ENCODE results near the gene SVEP1.

The SVEP1 gene

DNA sequence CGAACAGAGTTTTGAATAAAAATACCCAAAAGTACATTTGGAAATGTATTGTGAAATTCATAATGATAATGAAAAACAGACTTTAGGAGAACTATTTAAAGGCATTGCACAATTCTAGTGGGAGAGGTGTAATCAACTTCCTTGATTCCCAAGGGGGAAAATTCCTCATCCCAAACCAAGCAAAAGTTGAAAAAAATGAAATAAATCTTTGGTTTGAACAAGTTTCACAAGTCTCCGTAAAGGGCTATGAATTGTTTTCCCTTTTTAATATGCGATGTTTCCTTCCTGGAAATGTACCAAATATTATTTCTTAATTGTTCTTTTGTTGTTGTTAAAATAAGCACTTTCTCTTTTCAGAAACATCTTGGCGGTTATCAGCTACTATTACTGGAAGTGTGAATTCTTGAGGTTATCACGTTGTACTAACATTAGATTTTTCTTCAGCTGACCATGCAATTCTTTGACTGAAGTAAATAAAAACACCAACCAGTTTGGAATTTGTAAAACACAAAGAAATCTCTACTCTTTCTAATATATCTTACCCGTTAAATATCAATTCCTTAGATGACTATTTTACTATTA is 59.3 kb downstream of the SVEP1 start:
- DNase-seq: no peak

- no peak for DNase-seq
These were observed 62.1 kb downstream of the SVEP1 start for GRCh38 chr9:110517483-110517882.

DNA sequence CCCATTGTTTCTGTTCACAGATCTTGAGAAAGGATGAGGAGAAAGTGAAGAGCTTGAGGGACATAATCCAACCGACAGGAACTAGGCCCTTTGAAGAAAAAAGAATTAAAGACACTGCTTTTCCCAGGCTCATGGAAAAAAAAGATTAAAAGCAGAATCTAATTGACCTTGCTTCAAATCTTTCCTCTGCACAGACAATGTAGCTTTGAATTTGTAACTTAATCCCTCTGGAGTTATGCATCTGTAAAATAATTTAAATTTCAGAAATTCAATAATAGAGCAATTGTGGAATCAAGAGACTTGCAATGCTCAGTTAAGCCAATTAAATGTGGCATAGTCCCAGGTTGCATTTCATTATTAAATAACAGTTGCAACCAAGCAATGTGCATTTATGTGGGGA is 64.6 kb downstream of the SVEP1 start:
- DNase-seq: no peak

GRCh38 chr9:110512817-110513216 is 66.7 kb downstream of the SVEP1 start:
- DNase-seq: no peak

DNA sequence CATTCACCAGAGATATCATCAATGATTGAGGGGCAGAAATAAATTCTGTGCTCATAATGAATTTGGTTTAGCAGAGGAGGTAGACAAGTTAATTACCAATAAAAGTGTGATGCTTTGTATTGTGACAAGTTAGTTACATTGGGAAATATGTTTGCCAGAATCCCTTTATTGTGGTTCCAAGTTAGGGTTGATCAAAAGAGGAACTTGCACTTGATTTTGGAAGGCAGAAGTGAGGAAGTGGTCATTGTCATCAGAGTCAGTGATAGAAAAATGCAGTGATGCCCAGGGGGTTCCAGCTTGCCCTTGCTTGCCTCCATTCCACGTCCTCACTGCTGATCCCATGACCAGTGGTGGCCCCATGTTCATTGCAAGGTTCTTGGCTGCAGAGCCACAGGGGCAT is 69.7 kb downstream of the SVEP1 start:
- no peak for DNase-seq

DNA sequence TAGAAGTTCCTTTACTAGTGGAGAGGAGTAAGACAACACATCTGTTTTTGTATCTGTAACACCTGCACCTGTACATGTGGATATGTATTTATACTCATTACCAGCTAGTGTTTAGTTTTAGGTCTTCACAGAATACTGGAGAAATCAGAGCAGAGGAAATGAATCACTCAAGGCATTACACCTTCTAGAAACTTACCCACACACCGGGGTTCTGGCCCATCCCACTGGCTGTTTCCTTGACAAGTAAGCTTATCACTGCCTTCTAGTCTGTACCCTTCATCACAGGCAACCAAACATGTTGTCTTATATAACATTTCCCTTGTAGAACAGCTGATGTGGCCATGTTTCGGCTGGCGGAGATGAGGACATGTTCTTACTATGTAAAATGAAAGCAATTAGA is 76.7 kb downstream of the SVEP1 start:
- DNase-seq: no peak

DNA sequence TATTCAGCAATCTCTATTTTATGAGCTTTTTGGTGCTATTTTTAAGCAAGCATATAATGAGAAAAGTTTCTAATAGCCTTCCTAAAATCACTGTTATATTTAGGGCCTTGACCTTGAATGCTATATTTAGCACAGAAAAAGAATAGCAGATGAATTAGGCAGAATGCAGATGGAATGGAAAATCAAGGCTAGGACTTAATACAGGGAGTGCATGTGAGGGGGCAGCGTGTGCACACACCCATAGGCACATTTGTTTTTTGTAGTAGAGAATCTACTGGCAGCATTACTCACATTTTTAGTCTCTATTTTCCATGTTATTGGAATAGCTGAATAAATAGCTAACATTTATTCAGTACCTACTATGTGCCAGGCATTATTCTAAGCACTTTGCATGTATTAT is 79.9 kb downstream of the SVEP1 start:
- no peak for DNase-seq

GRCh38 chr9:110487196-110487595 is 92.3 kb downstream of the SVEP1 start:
- no peak for DNase-seq

- no peak for DNase-seq
These were observed 93.3 kb downstream of the SVEP1 start for GRCh38 chr9:110486218-110486617.

- DNase-seq: no peak
These were observed 100.1 kb downstream of the SVEP1 start for GRCh38 chr9:110479481-110479880.

DNA sequence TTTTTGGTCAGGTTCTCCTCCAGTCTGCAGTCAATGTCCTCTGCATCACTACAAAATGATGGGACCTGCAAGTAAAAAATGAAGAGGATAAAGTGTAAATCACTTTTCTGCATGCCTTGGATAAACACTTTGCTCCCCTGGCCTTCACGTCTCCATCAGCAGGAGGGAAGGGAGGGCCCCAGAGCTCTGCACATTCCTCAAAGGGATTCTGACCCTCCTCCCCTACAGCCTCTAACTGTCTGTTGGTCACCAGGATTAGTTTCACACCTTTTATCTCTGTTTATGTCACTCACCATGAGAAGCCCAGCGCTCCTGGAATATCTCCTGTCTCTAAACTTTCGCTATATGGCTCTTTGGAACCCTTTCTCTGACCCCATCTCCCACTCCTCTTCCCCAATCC is 103.3 kb downstream of the SVEP1 start:
- no peak for DNase-seq

- DNase-seq: no peak
These were observed 107.4 kb downstream of the SVEP1 start for GRCh38 chr9:110472111-110472510.

DNA sequence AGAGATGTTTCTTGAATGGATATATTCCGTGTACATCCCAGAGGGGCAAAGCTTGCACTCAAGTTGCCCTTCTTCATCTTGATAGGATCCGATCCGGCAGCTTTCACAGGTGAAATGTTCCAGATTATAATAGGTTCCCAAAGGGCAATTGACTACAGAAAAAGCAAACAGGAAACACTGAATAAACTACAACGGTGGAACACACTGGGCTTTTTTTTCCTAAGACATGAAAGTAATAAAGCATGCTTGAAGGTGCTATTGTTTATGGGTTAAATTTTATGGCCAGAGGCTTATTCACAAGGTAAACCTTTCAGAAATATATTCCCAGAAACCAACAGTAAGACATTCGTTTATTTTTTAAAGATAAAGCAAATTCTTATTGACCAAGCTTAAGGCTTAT is 110.6 kb downstream of the SVEP1 start:
- DNase-seq: no peak

GRCh38 chr9:110465190-110465589 is 114.4 kb downstream of the SVEP1 start:
- DNase-seq: no peak

- DNase-seq: no peak
These were observed 115.2 kb downstream of the SVEP1 start for GRCh38 chr9:110464321-110464720.

- DNase-seq: no peak
These were observed 116.0 kb downstream of the SVEP1 start for GRCh38 chr9:110463499-110463898.

DNA sequence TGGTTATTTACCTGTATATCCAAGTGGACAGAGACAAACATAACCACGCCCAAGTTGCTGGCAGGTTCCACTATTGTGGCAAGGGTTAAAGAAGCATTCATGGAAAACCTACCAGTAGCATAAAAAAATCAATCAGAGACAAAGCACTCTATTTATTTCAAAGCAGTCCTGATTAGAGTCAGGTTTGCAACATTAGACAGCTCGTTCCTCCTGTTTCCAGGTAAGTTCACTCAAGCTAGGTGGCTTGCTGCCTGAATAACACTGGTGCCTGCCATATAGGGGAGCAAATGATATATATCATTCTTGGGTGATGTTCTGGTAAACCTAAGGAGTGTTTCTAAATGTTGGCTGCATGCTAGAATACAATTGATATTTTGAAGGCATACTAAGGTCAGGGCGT is 122.3 kb downstream of the SVEP1 start:
- no peak for DNase-seq

GRCh38 chr9:110456681-110457080 is 122.9 kb downstream of the SVEP1 start:
- no peak for DNase-seq

GRCh38 chr9:110455860-110456259 is 123.7 kb downstream of the SVEP1 start:
- DNase-seq: no peak

GRCh38 chr9:110452227-110452801 is 127.2 kb downstream of the SVEP1 start:
- DNase-seq: no peak

DNA sequence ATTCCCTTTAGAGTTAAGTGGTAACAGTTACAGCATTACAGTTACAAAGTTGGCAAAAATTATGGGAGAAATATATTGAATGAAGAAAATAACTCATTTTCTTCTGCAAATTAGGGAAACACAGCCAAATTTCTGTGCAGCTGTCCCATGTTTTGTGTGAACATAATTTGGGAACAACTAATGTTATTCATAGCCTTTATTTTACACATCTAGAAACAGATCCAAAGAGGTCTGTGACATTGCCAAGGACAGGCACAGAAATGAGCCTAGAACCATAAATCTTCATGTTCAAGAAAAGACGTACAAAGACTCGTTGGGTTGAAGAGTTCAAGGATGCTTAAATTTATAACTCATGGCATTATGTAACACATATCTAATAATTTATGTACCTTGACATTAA is 127.8 kb downstream of the SVEP1 start:
- no peak for DNase-seq

DNA sequence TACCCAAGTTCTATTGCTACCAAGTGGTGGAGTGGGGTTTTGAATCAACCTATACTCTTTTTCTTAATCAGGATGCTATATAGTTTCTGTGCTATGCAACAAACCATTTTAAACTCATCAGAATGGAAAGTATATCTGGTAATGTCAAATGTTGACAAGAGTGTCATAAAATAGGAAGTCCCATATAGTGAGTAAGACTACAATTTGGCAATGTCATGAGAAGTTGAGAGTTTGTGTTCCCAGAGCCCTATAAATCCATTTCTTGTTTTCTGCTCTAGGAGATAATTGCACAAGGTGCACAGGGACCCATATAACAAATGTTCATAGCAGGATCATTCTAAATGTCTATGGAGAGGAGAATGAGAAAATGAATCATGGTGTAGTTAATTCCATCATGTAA is 132.1 kb downstream of the SVEP1 start:
- no peak for DNase-seq

DNA sequence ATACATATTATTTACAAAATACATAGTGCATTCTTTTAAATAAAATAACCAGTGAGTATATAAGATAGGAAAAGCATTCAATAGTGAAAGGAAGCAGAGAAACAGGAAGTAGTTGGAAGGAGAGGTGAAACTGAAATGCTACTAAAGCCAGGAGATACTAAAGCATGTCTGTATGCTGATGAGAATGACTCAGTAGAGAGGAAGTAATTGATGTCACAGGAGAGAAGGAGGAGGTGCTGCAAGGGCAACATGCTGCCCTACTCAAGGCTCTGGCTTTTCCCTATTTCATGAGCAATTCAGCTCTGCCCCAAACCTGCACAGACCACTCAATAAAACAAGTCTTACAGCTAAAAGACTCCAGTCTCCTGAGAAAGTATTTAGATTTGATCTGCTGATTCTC is 133.4 kb downstream of the SVEP1 start:
- no peak for DNase-seq

DNA sequence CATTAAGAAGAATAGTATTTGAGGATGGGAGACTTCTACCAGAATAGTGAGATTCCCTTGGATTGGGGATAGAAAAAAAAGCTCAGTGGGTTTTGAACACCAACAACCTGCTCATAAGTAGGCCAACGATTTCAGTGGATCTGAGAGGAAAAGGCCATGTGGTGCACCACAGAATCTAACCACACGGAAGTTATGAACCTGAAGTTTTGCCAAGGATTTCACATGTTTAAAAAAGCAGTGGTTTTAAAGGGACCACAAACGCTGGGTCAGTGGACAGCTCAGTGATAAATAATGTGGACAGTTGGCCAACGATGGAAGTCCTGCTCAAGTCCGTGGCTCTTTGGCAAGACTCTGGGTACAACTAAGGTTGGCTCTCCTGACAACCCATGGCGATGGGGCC is 134.6 kb downstream of the SVEP1 start:
- no peak for DNase-seq

DNA sequence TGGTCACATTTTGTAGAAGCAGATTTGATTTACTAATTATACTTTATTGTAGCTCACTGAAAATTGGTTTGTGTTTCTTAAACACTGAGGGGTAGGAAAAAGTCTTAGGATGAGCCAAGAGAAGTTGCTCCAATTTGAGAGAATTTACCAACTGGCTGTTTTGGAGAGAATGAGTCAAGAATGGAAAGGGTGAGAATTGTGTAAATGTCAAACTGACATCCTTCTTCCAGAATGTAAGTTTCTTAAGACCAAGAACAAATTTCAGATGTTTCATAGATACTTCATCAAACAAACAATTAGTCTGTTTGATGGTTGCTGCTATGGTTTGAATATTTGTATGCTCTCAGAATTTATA is 135.7 kb downstream of the SVEP1 start:
- no peak for DNase-seq

Measured in activated CD4-positive, CD25-positive, alpha-beta regulatory T cell (primary cell).